Cardiac ventricle fibroblast (primary cell): ENCODE results near the gene YBX1. TPM values are rescaled to one million over a fixed set of nuclear protein-coding genes. Genes with fewer than 3 reads are reported as not detected.

Source experiments
- total RNA-seq: library from RNA; depleted of rRNA; stranded (reverse); fragments of >200 nt; gene quantifications from 2 replicates; pipeline ENCODE4 v1.2.3, GENCODE V29; 2015

Gene YBX1
- total RNA-seq = 510 and 528 TPM in 2 replicates

DNA sequence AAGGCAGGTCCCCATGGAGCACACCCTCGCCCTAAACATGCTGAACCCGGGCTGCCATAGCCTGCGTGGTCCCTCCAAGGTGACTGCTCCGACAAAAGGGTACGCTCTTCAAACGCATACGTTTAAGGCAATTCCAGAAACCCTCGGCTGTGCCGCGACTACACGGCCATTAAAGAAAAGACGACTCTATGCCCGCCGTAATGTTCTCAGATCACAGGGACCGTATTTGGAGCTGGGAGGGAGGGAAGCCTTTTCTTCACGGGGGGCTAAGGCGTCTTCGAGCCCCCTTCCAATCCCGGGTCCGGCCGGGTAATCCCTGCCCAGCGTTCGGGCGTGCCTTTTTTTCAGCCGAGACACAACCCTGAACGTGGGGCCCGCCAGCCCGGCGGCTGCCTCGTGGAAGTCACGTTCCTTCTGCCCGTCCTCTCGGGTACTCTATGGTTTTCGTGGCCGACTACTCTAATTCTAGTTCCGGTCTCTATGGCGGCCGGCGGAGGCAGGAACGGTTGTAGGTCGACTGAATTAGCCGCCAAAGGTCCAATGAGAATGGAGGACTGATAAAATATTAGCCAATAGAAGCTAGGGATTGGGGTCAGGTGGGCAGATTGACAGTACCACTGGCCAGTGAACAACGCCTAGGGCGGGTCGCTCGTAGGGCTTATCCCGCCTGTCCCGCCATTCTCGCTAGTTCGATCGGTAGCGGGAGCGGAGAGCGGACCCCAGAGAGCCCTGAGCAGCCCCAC, at the start of gene YBX1:
YBX1 (plus strand) TSS at position 678 of the 743 bp plus-strand sequence. CDS start 148 bp downstream, outside the sequence.

DNA sequence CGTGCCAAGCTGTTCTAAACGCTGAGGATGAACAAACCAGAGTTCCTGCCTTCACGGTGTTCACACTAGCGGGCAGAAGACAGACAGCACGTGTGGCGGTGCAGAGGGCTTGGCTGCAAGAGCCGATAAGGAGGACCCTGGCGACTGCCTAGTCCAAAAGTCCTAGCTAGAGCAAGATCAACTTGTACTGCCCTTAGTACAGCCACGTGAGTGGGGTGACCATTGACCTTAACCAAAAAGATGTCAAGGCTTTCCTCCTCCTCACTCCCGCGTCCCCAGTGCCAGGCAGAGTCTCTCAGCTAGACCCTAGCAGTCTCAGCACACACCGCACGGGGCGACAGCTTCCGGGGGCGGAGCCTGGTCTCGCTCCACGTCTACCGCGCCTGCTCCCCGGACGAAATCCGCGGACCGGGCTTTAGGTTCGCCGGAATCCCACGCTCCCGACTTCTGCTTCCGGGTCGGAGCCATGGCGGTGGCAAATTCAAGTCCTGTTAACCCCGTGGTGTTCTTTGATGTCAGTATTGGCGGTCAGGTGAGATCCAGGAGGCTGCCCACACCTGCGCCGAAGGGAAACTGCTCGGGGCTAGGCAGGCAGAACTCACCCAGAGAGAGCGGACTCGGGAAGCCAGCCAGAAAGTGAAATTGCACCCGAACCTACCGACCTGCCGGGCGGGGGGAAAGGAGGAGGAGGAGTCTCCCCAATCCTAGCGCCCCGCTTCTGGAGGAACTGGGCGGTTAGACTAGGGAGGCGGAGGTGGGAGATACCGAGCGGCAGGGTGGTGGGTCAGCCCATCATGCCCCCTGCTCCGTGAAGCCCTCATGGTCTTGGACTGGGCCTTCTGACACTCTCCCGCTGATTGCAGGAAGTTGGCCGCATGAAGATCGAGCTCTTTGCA, 24.0 kb upstream of the YBX1 start, which contains the start of gene PPIH:
PPIH (plus strand) TSS at position 443 of the 896 bp plus-strand sequence; CDS start at position 467, 24 bp downstream.

DNA sequence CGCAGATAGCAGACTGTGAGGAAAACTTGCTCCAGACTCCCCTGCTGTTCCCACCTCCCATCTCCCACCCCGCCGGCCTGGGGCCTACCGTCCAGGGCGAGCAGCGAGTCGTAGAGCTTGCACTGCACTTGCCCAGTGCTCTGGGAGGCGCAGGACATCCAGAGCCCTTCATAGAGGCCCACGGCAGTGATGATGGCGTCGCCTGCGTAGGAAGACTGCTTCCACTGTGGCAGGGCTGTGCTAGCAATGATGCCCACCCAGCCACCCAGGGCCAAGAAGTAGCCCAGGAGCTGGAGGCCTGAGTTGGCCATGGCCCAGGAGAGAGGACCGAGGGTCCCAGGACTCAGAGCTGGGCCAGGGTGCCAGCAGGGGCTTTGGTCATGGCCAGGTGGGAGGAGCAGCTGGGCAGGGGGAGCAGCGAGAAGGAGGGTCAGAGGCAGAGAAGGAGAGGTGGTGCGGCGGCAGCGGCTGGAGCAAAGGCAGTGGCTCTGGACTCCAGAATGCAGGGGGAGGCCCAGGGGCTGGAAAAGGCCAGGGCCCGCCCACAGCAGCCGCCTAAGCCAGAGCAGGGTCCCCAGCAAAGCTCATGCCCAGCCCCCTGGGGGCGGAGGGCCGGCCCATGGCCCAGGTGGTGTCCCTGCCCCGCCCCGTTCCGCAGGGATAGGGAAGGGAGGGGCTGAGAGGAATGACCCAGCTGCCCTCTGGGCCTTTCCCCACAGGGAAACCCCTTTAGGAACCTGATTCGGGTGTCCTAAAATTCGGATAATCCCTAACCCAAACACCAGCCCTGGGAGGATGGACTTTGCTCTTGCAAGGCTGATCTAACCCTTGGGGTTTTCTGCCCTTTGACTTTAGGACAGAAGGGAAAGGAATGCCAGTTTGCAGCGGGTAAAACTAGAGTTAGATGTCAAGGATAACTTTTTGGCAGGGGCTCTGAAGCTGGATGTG, 57.8 kb downstream of the YBX1 start, which contains the start of gene CLDN19:
CLDN19 (minus strand) TSS at position 484 of the 948 bp plus-strand sequence; CDS start at position 311, 173 bp downstream.

Other genes starting within 250 kb of the YBX1 start
- gene ZMYND12, start 226.4 kb upstream of the YBX1 start, total RNA-seq = 1.2 and 1.6 TPM in 2 replicates
- gene PPCS, start 225.9 kb upstream of the YBX1 start, total RNA-seq = 44.3 and 57.2 TPM in 2 replicates
- 0.49 and 0.81 TPM in 2 replicates for gene CCDC30, start 219.1 kb upstream of the YBX1 start, total RNA-seq
- 32.3 and 34.0 TPM in 2 replicates for gene PPIH, start 24.0 kb upstream of the YBX1 start, total RNA-seq
- gene CLDN19, start 57.8 kb downstream of the YBX1 start, total RNA-seq = not detected in 2 replicates
- gene P3H1, start 84.6 kb downstream of the YBX1 start, total RNA-seq = 127 and 140 TPM in 2 replicates
- gene C1orf50, start 84.8 kb downstream of the YBX1 start, total RNA-seq = 2.0 and 2.3 TPM in 2 replicates
- gene TMEM269, start 102.6 kb downstream of the YBX1 start, total RNA-seq = not detected in 2 replicates
- 6.3 and 7.5 TPM in 2 replicates for gene ERMAP, start 134.7 kb downstream of the YBX1 start, total RNA-seq
- gene SVBP, start 135.0 kb downstream of the YBX1 start, total RNA-seq = 12.5 and 15.7 TPM in 2 replicates
- 5.2 and 5.7 TPM in 2 replicates for gene ZNF691, start 164.2 kb downstream of the YBX1 start, total RNA-seq